Duodenal mucosa (tissue), 2 donors: ENCODE measurements around the gene ZRANB2.

ENCODE experiments used
- H3K27ac ChIP-seq: one replicate; pipeline ENCODE4 v1.7.0; 2013; ENCODE audit warnings: low read depth, low read length
- H3K27me3 ChIP-seq, 2 donors: one replicate each; pipeline ENCODE4 v1.7.0; 2013; ENCODE audit warnings: low read length in 2 of 2, control low read depth in 1 of 2; ENCODE audit not compliant: insufficient read depth in 2 of 2, control insufficient read depth in 1 of 2
- H3K36me3 ChIP-seq, 2 donors: one replicate each; pipeline ENCODE4 v1.7.0; 2013; ENCODE audit warnings: low read length in 2 of 2, control low read depth in 1 of 2; ENCODE audit not compliant: insufficient read depth in 2 of 2, control insufficient read depth in 1 of 2
- H3K4me1 ChIP-seq, 2 donors: one replicate each; pipeline ENCODE4 v1.7.0; 2013; ENCODE audit warnings: low read length in 2 of 2, control low read depth in 1 of 2; ENCODE audit not compliant: insufficient read depth in 2 of 2, control insufficient read depth in 1 of 2
- H3K4me3 ChIP-seq, 2 donors: one replicate each; pipeline ENCODE4 v1.7.0; 2013; ENCODE audit warnings: low read length in 2 of 2, low read depth in 1 of 2
- H3K9ac ChIP-seq, 2 donors: one replicate each; pipeline ENCODE4 v1.7.0; 2013; ENCODE audit warnings: low read length in 2 of 2, low read depth in 1 of 2
- H3K9me3 ChIP-seq, 2 donors: one replicate each; pipeline ENCODE4 v1.7.0; 2013; ENCODE audit warnings: low read length in 2 of 2, control low read depth in 1 of 2; ENCODE audit not compliant: control insufficient read depth in 1 of 2

ZRANB2 gene

DNA sequence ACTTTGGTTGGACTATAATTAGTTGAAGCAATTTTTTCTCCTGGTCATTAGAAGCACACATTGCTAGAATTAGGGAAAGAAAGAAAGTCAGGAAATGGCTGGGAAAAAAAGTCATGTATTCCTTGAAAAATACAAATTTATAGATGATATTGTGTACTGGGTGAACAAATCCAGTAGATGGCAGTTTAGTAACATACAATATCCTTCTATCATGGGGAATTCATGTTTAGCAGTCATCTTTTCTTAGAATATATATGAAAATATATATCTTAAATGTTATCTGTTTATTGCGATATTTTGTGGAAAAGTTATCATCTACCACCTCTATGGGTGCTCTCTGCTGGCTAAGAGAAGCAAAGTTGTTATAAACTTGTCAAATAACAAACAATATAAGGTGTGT is 13.1 kb upstream of the ZRANB2 start:
- no peak overlapping the region for H3K9ac ChIP-seq
- H3K36me3 ChIP-seq = no peaks in the 10 kb centered on the region
- no peak overlapping the region for H3K4me3 ChIP-seq
- no peaks in the 10 kb centered on the region for H3K4me1 ChIP-seq
- H3K27ac ChIP-seq = no peak overlapping the region
- H3K9me3 ChIP-seq = no peaks in the 10 kb centered on the region
- no peaks in the 10 kb centered on the region for H3K27me3 ChIP-seq

DNA sequence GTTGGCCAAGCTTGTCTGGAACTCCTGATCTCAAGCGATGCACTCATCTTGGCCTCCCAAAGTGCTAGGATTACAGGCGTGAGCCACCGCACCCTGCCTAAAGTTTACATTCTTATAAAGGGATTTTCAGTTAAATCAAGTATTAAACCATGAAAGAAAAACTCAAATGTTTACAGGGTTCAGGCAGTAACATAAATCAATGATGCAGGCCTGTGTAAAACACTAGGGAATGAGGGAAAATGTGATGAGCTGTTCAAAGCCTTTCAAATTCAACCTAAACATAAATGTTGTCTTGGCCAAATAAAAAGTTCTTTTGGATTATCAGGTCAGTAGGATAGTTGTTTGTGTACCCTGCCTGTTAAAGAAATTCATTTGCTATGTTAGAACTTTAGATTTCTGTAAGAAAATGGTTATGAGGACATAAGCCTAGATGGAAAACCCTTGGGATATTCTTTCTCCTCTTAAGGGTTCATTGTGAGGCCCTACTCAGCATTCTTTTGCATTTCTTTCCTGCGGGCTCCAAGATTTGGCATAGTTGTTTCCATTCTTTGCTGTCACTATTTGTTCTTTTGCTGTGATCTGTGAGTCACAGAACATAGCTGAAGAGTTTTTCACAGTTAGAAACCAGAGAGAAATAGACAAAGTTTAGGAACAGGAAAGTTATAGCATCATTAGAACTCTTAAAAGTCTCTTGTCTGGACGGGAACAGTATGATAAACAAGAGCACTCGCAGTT is 8.9 kb upstream of the ZRANB2 start:
- H3K27me3 ChIP-seq = peaks cover 0 to 6% of the 10 kb centered on the region in 2 donors
- H3K4me1 ChIP-seq = no peaks in the 10 kb centered on the region
- no peak overlapping the region for H3K9ac ChIP-seq
- no peaks in the 10 kb centered on the region for H3K9me3 ChIP-seq
- H3K4me3 ChIP-seq = no peak overlapping the region
- no peaks in the 10 kb centered on the region for H3K36me3 ChIP-seq
- no peak overlapping the region for H3K27ac ChIP-seq

DNA sequence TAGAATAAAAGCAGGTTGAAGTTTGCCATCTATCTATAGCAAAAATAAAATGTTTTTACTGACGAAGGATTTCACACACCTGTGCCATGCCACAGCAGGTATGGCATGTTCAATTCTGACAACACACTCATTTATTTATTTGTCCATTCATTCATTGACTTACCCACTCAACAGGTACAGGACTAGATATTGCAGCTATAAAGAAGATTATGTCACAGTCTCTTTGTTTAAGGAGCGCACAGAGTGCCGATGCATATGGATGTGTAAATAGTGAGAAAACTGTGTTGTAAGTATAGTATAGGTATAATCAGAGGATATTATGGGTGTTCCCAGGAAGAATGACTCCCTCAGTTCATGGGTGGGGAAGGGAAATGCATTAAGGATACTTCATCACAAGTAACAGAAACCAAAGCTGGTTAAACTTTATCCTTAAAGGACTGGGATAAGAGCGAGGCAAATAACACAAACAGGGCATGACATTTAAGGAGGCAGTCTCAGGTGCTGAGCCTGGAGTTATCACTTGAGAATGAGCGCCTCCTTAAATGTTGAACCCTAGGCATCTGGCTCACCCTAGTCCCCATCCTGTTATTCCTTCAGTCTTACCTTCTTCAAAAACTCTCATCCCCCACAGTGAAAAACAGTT is 7.9 kb upstream of the ZRANB2 start:
- Histone ChIP-seq H3K4me1 (no peaks in the 10 kb centered on the region), H3K9ac (no peak overlapping the region), H3K9me3 (no peaks in the 10 kb centered on the region), H3K27ac (no peak overlapping the region), H3K4me3 (no peak overlapping the region), H3K36me3 (no peaks in the 10 kb centered on the region), H3K27me3 (peaks cover 0 to 6% of the 10 kb centered on the region in 2 donors)

DNA sequence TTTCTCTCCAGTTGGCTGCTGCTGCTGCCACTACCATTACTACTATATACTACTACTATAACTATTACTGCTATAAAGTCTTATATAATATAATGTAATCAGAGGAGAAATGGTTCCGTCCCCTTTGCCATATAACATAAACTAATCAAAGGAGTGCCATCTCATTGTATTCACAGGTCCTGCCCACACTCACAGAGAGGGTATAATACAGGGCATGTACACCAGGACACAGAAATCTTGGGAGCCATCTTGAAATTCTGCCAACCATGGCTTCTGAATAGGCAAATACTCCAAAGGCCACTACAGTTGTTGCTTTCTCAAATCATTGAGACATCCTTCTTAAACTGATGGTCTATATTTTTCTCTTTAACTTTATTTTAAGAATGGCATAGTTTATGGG is 6.9 kb upstream of the ZRANB2 start:
- H3K27me3 ChIP-seq = peaks cover 0 to 6% of the 10 kb centered on the region in 2 donors
- H3K9me3 ChIP-seq = no peaks in the 10 kb centered on the region
- H3K27ac ChIP-seq = no peak overlapping the region
- H3K4me3 ChIP-seq = no peak overlapping the region
- no peak overlapping the region for H3K9ac ChIP-seq
- H3K4me1 ChIP-seq = no peaks in the 10 kb centered on the region
- H3K36me3 ChIP-seq = no peaks in the 10 kb centered on the region

DNA sequence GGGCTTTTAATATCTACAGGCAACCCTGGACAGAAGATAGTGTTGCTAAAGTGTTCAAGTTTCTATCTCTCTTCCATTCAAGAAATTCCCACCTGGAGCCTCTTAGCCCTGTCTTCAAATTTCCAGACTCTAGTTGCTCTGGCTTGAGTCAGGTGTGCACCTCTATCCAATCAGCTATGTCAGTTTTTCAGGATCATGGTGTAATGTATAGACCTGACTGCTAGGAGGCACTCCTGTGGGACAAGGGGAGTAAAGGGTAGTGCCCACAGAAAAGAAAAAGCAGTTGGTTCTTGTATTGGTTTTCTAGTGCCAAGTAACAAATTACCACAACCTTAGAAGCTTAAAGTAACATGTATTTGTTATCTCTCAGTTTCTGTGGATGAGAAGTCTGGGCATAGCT is 6.2 kb upstream of the ZRANB2 start:
- Histone ChIP-seq H3K36me3 (no peaks in the 10 kb centered on the region), H3K9ac (no peak overlapping the region), H3K27ac (no peak overlapping the region), H3K9me3 (no peaks in the 10 kb centered on the region), H3K4me3 (no peak overlapping the region), H3K27me3 (peaks cover 0 to 6% of the 10 kb centered on the region in 2 donors), H3K4me1 (no peaks in the 10 kb centered on the region)

DNA sequence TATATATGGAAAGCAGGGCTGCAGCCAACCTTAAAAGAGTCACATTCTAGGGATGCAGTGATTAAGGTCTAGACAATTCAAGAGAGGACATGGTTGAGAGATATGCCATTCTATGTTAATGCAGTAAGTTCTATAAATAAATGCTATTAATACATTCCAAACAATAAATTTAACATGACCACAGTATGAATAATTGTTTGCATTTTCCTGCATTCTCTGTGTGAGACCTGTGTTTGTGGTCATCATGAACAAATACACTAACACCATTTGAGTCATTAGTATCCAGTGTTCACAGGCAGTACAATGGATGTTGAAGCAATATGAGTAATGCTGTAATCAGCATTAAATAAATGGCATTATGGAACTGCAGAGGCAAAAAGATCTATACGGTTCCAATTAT is 5.5 kb upstream of the ZRANB2 start:
- Histone ChIP-seq H3K9me3 (no peaks in the 10 kb centered on the region), H3K4me1 (no peaks in the 10 kb centered on the region), H3K36me3 (no peaks in the 10 kb centered on the region), H3K9ac (no peak overlapping the region), H3K27ac (no peak overlapping the region), H3K27me3 (peaks cover 0 to 6% of the 10 kb centered on the region in 2 donors), H3K4me3 (no peak overlapping the region)

DNA sequence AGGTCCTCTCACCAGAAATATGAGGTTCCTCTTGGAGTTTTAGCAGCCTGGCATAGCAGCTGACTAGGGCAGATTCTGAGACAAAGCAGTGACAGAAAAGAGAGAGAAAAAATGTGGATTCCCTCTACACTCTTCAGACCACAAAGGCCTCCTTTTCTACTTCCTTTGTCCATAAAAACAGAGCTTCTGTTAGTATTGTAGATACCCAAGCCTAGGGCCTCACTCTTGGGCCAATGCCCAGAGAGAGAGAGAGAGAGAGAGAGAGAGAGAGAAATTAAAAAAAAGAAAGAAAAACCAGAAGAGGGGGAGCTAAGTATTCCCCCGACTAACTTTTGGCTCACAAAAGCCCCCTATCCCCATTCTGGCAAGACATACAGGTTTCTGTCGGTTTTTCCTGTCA is 2.4 kb upstream of the ZRANB2 start:
- no peak overlapping the region for H3K27ac ChIP-seq
- no peak overlapping the region for H3K4me3 ChIP-seq
- H3K27me3 ChIP-seq = peaks cover 0 to 6% of the 10 kb centered on the region in 2 donors

DNA sequence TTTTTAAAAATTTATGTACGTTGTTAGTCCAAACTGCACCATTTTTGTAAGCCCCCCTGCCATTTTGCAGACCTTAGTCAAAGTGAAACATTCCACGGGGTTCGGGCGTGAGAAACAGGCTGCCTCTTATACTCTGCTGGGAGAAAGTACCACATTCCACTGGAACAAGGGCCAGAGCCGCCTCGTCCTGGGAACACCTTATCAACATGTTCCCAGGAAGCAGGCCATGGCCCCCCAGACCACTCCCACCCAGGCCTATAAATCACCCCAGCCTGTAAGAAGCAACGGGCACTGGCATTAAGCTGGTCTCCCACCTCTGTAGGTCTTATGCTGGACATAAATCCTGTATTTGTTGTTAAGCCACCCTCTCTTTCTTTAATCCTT is 854 bp upstream of the ZRANB2 start:
- Histone ChIP-seq H3K27me3 (peaks cover 0 to 6% of the 10 kb centered on the region in 2 donors), H3K4me3 (peak overlapping the region; percentile 77 to 90), H3K9me3 (no peaks in the 10 kb centered on the region), H3K27ac (no peak overlapping the region), H3K36me3 (peaks cover 0 to 17% of the 10 kb centered on the region in 2 donors), H3K4me1 (peaks cover 10 to 11% of the 10 kb centered on the region in 2 donors), H3K9ac (peak overlapping the region in 1 of 2 donors; percentile 84)

More for the DNA sequence above, 2.4 kb upstream of the ZRANB2 start:
- Histone ChIP-seq H3K36me3 (peaks cover 0 to 2% of the 10 kb centered on the region in 2 donors), H3K9ac (no peak overlapping the region), H3K9me3 (no peaks in the 10 kb centered on the region), H3K4me1 (peaks cover 10 to 11% of the 10 kb centered on the region in 2 donors)

DNA sequence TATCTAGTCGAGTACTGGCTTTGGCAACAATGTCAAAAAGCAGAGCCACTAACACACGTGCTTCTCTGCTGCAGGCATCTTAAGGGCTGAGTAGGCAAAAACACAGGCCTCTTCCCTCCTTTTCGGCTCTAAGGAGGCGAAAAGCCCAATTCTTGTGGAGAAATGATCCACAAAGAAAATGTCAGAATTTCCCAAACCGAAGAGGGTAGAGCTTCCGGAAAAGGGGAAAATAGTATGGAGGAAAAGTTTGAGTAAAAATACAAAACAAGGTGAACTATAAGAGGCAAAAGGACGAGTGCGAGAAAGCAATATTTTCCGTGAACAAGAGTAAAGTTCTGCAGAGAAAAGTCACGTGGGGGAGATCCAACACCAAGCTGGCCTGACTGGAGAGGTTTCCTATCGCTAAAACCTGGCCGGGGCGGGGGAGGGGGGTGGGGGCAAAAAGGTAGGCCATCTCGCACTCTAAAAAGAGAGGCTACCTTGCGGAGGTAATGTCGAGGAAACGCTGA is 551 bp downstream of the ZRANB2 start:
- H3K9me3 ChIP-seq = no peaks in the 10 kb centered on the region
- H3K27ac ChIP-seq = peak overlapping the region; percentile 77
- no peaks in the 10 kb centered on the region for H3K27me3 ChIP-seq
- peaks cover 12 to 31% of the 10 kb centered on the region in 2 donors for H3K36me3 ChIP-seq
- H3K4me1 ChIP-seq = peaks cover 10 to 11% of the 10 kb centered on the region in 2 donors
- peak overlapping the region; percentile 77 to 90 for H3K4me3 ChIP-seq
- peak overlapping the region; percentile 84 to 86 for H3K9ac ChIP-seq

DNA sequence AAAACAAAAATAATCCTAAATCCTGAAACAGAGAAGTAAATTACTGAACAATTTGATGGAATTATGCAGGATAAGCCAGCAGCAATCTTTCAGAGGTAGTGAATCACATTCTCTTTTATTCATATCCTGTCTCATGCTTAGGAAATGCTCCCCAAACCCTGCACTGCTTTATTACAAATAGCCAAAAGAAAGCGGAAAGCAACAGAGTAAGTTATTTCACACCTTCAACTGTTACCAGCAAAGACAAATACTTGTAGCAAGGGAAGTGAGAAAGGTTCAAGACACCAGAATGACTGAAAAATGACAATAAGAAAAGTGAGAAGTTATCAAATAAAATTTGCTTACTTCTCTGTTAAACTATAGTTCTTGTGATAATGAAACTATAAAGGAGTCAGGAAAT is 6.2 kb downstream of the ZRANB2 start:
- Histone ChIP-seq H3K27me3 (no peaks in the 10 kb centered on the region), H3K36me3 (peaks cover 40 to 82% of the 10 kb centered on the region in 2 donors), H3K9me3 (no peaks in the 10 kb centered on the region), H3K4me3 (no peak overlapping the region), H3K27ac (no peak overlapping the region), H3K9ac (no peak overlapping the region), H3K4me1 (peaks cover 8 to 11% of the 10 kb centered on the region in 2 donors)
